PFSK-1 (cell line): Measurements from ENCODE around the gene SRSF8.
A peak's percentile ranks its signal among the peaks of the same experiment; 100 is the strongest.

Source experiments
- FOXP2 ChIP-seq: optimal IDR thresholded peaks from 2 replicates; pipeline ENCODE3; 2011; ENCODE audit warnings: borderline replicate concordance, control low read depth, inconsistent platforms; ENCODE audit not compliant: insufficient read depth; ENCODE audit errors: extremely low read length, extremely low read depth
- POLR2AphosphoS5 ChIP-seq: IDR thresholded peaks from 2 replicates; pipeline ENCODE4 v1.6.1; 2012; ENCODE audit warnings: low read depth, mild to moderate bottlenecking, control low read depth, low read length, moderate library complexity
- SIN3A ChIP-seq: IDR thresholded peaks from 2 replicates; pipeline ENCODE4 v1.6.1; 2012; ENCODE audit warnings: mild to moderate bottlenecking, low read length, moderate library complexity, borderline replicate concordance; ENCODE audit not compliant: insufficient read depth
- TAF1 ChIP-seq: IDR thresholded peaks from 2 replicates; pipeline ENCODE4 v1.6.1; 2012; ENCODE audit warnings: low read length, control low read depth, borderline replicate concordance; ENCODE audit not compliant: insufficient read depth
- TF ChIP-seq, protein P1 (sequence below), 2 experiments: IDR thresholded peaks; 2 replicates each; pipeline versions ENCODE4 v1.6.1 to v1.8.0; 2011 to 2012; ENCODE audit warnings: low read depth in 2 of 2, low read length in 2 of 2, control low read depth in 1 of 2, inconsistent platforms in 1 of 2, mild to moderate bottlenecking in 1 of 2, moderate library complexity in 1 of 2; ENCODE audit not compliant: insufficient read depth in 1 of 2

The SRSF8 gene

DNA sequence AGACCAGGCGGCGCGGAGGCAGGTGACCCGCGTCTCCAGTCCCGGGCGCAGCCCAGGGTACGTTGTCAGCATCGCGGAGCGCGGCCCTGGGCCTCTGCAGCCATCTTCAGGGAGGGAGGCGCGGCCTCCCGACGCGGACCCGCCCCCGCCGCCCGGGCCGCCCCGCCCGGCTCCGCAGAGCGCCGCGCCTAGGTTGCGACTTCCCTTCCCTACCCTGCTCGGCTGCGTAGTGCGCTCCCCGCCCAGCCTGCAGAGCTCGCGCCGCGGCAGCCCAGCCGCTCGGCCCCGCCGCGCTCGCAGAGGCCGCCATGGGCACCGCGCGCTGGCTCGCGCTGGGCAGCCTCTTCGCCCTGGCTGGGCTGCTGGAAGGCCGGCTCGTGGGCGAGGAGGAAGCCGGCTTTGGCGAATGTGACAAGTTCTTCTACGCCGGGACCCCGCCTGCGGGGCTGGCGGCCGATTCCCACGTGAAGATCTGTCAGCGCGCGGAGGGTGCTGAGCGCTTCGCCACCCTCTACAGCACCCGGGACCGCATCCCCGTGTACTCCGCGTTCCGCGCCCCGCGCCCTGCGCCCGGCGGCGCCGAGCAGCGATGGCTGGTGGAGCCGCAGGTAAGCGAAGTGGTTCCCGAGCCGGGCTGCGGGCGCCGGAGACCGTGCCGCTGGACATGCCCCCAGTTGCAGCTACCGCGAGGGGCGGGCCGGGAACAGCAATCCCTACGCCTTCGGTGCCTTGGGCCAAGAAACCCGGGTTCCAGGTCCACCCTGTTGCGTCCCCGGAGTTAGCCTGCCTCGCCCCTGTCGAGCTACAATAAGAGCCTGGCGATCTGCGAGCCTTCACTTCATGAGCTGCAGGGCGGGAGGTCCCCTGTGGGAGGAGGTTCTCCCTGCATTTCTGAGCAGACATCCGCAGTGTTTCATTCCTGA, 23.2 kb downstream of the SRSF8 start, which contains the start of gene ENDOD1:
Gene ENDOD1 (plus strand): TSS at position 227 of the 923 bp plus-strand sequence. CDS start 82 bp downstream, at position 309.
- TF ChIP-seq POLR2AphosphoS5 (peak; percentile 61; the same call in 1 of the 2 replicates), SIN3A (0 out of 2 replicates have a peak, but pooled peaks have one; percentile 63), TAF1 (peak; percentile 69), FOXP2 (peak; percentile 83)
- TF ChIP-seq, protein P1, sequence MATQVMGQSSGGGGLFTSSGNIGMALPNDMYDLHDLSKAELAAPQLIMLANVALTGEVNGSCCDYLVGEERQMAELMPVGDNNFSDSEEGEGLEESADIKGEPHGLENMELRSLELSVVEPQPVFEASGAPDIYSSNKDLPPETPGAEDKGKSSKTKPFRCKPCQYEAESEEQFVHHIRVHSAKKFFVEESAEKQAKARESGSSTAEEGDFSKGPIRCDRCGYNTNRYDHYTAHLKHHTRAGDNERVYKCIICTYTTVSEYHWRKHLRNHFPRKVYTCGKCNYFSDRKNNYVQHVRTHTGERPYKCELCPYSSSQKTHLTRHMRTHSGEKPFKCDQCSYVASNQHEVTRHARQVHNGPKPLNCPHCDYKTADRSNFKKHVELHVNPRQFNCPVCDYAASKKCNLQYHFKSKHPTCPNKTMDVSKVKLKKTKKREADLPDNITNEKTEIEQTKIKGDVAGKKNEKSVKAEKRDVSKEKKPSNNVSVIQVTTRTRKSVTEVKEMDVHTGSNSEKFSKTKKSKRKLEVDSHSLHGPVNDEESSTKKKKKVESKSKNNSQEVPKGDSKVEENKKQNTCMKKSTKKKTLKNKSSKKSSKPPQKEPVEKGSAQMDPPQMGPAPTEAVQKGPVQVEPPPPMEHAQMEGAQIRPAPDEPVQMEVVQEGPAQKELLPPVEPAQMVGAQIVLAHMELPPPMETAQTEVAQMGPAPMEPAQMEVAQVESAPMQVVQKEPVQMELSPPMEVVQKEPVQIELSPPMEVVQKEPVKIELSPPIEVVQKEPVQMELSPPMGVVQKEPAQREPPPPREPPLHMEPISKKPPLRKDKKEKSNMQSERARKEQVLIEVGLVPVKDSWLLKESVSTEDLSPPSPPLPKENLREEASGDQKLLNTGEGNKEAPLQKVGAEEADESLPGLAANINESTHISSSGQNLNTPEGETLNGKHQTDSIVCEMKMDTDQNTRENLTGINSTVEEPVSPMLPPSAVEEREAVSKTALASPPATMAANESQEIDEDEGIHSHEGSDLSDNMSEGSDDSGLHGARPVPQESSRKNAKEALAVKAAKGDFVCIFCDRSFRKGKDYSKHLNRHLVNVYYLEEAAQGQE (IDR thresholded peaks at IDR 0.05; ENCODE audit: insufficient read depth in 1 of 2, low read depth in 2 of 2, low read length in 2 of 2) = peak in 1 of 2 experiments; percentile 40; a peak in 1 of 4 replicates

DNA sequence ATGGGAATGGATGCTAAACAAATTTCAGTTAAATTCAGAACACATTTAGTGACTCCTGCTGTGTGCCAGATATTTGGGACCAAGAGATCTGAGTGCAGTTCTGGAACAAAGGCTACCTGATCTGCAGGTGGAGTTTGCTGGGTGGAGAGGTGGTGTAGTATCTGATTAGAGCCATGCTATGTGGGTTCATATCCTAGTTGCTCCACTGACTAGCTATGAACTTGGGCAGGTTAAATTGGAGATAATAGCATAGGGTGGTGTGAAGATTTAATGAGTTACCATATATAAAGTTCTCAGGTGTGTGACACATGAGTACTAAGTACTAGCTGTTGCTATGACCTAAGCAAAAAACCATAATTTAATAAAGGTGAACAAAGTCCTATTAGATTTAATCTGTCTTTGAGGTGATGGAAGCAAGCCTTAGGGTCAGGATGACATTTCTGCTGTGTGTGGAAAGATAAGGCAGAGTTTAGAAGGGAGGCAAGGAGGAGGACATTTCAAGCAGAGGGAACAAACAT, 25.0 kb downstream of the SRSF8 start:
- TF ChIP-seq FOXP2 (no peak), POLR2AphosphoS5 (no peak), SIN3A (no peak), TAF1 (no peak)
- TF ChIP-seq, protein P1 (IDR thresholded peaks at IDR 0.05; ENCODE audit: insufficient read depth in 1 of 2, low read depth in 2 of 2, low read length in 2 of 2) = no peak

DNA sequence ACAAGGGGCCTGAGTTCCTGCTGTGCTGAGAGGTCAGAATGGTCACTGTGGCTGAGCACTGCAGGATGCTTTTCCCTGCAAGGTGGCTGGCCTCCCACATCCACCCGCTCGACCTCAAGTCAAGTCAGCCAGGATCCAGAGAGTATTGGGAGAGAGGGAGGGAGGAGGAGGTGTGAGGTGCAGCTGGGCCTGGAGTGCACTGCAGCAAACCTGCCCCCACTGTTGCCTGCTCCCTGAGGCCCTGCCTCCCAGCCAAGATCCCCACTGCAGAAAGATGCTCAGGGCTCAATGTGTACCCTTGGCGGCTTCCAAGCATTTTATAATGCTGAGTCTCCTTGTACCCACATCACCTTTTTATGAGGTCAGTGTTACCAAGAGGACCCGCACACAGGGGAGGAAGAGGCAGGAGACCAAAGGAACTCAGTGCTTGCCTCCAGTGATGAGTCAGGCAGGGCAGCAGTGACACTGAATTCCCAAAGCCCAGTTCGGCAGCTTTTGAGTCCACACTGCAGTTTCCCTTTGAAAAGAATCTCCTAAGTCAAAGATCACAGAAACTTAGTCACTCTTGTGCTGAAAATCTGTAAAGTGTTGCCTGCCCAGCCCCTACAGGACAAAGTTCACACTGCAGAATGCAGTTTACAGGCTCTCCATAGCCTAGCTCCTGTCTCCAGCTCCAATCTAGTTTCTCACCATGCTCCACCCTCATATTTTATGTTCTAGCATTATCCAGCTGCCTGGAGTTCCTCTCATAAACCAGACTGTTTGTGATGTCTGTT, 26.0 kb downstream of the SRSF8 start:
- TF ChIP-seq FOXP2 = no peak
- TF ChIP-seq, protein P1 (IDR thresholded peaks at IDR 0.05; ENCODE audit: insufficient read depth in 1 of 2, low read depth in 2 of 2, low read length in 2 of 2) = no peak
- TF ChIP-seq TAF1 = no peak
- TF ChIP-seq POLR2AphosphoS5 = no peak
- TF ChIP-seq SIN3A = no peak

DNA sequence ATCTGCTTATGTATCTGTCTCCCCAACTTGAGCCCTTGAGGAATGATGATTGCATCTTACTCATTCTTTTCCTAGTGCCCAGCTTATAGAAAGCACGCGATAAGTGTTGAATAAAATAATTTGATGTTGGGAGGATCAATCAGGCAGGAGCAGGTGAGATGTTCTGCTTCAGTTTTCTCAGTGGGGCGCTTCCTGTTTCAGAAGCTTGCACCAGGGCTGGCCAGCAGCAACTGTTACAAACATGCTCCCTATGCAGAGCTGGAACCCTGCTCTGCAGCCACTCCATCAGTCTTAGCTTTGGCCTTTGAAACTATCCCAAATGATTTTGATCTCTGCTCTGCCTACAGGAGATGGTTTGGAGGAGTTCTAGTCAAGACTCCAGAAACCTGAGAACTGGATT, 26.8 kb downstream of the SRSF8 start:
- TF ChIP-seq FOXP2 (no peak), SIN3A (no peak), TAF1 (no peak)
- TF ChIP-seq, protein P1 (IDR thresholded peaks at IDR 0.05; ENCODE audit: insufficient read depth in 1 of 2, low read depth in 2 of 2, low read length in 2 of 2) = no peak
